ENCODE results near the gene GTF2F2.

Gene GTF2F2

GRCh38 chr13:45138282-45138681 lies 18.0 kb downstream of the GTF2F2 start:
- DNase-seq (ENCODE audit: extremely low spot score), result no peak
- CTCF ChIA-PET, result no interaction called here
- POLR2A ChIA-PET, result no interaction called here
- no peak for TF ChIP-seq PKNOX1 (IDR thresholded peaks at IDR 0.05)
- no peak for TF ChIP-seq ARNT (IDR thresholded peaks at IDR 0.05)
- TF ChIP-seq FOXK2 (IDR thresholded peaks at IDR 0.05), result no peak
- TF ChIP-seq SP1 (IDR thresholded peaks at IDR 0.05), result no peak
- no peak for TF ChIP-seq SUZ12 (IDR thresholded peaks at IDR 0.05)
- no peak for TF ChIP-seq FOXA1 (IDR thresholded peaks at IDR 0.05)

DNA sequence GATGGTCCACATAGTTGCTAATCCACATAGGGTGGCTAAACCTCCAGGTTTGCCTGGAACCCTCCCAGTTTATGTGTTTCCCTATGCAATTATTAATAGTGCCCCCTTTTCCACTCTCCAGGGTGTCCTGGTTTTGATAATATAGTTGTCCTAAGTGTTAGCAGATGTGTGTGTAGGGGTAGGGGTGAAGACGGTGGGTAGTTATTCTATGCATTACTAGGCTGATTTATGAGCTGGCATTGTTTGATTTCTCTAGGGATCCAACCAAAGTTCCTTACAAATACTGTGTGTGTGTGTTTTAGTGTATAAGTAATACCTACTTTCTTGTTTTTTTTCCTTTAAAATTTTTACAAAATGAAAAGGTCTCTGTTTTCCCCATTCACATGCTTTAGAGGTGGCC lies 21.1 kb downstream of the GTF2F2 start:
- ChIA-PET CTCF (no interaction called here), POLR2A (no interaction called here)
- TF ChIP-seq FOXA1 (IDR thresholded peaks at IDR 0.05), result no peak
- TF ChIP-seq FOXM1 (IDR thresholded peaks at IDR 0.05; ENCODE audit: borderline replicate concordance), result no peak
- no peak for TF ChIP-seq ZNF384 (IDR thresholded peaks at IDR 0.05)
- no peak for TF ChIP-seq LEF1 (IDR thresholded peaks at IDR 0.05; ENCODE audit: borderline replicate concordance)
- no peak; the same call in 1 of the 2 replicates for TF ChIP-seq PKNOX1 (IDR thresholded peaks at IDR 0.05)
- TF ChIP-seq SP1 (IDR thresholded peaks at IDR 0.05), result no peak
- no peak for TF ChIP-seq BHLHE40 (IDR thresholded peaks at IDR 0.05; ENCODE audit: borderline replicate concordance)
- no peak for TF ChIP-seq TARDBP (IDR thresholded peaks at IDR 0.05)
- no peak for TF ChIP-seq FOXK2 (IDR thresholded peaks at IDR 0.05)
- TF ChIP-seq ARNT (IDR thresholded peaks at IDR 0.05), result no peak
- TF ChIP-seq NFRKB (IDR thresholded peaks at IDR 0.05), result no peak
- no peak for TF ChIP-seq HDGF (IDR thresholded peaks at IDR 0.05; ENCODE audit: borderline replicate concordance)
- no peak for TF ChIP-seq L3MBTL2 (conservative IDR thresholded peaks at IDR 0.05)
- no peak for TF ChIP-seq ELF4 (IDR thresholded peaks at IDR 0.05)
- TF ChIP-seq SUZ12 (IDR thresholded peaks at IDR 0.05), result no peak
- TF ChIP-seq CTBP1 (IDR thresholded peaks at IDR 0.05; ENCODE audit: borderline replicate concordance), result no peak
- DNase-seq (ENCODE audit: extremely low spot score), result no peak

DNA sequence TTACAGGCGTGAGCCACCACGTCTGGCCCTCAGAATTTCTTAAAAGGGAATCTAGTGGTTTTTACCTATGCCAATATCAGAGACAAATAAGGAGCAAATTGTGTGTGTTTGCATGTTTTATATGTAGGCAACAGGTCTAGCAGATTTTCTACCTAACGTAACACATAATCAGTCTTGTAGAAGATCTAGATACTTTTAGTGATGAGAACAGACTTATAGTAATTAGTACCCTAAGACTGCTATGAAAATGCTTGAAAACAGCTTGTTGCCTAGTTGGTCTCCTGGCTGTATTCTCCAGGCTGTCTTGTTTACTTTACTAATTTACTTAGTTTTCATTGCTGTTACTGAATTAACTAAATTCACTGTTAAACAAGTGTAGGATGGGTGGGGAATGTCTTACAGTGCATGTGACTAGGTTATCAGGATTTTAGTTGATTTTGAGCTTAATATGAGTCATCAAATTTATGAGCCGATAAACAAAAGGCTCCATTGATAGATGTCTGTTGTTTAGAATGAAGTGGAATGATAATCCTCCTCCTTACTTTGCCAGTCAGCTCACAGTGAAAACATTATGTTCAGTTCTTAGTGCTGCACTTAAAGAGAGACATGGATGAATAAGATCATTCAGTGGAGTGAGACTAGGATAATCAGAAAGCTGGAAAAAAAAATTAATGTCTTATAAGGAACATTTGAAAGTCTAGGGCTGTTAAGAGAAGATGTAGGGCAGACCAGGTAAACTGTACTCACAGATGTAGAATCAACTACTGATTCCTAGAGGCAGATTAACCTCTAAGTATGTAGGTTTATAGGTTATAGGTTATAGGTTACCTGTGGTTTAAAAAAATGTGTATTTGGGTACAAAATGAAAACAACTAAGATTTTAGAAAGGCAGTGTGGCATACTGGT lies 22.4 kb downstream of the GTF2F2 start:
- no peak for DNase-seq (ENCODE audit: extremely low spot score)
- POLR2A ChIA-PET, result no interaction called here
- no peak for TF ChIP-seq PKNOX1 (IDR thresholded peaks at IDR 0.05)
- no peak for TF ChIP-seq SP1 (IDR thresholded peaks at IDR 0.05)
- CTCF ChIA-PET, result interaction anchor here (0.6 kb wide), 1 partner anchor 55 kb away, joined by 6 read pairs; no protein-coding TSS in a partner anchor

DNA sequence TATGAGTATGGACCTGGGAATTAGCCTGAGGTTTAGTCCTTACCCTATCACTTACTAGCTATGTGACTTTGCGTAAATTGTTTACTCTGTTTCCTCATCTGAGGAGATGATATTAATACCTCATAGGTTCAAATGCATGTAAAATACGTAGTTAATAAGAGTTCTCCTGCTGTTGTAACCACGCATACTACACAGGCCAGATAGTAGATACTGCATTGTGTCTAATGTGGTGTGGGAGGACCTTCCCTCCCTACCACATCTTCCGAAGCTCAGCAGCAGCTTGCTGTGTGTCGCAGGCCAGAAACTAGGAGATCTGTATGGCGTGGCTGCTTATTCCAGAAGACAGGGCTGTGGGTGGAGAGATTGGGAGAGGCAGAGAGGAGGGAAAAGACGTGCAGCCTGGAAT lies 23.0 kb downstream of the GTF2F2 start:
- POLR2A ChIA-PET, result no interaction called here

DNA sequence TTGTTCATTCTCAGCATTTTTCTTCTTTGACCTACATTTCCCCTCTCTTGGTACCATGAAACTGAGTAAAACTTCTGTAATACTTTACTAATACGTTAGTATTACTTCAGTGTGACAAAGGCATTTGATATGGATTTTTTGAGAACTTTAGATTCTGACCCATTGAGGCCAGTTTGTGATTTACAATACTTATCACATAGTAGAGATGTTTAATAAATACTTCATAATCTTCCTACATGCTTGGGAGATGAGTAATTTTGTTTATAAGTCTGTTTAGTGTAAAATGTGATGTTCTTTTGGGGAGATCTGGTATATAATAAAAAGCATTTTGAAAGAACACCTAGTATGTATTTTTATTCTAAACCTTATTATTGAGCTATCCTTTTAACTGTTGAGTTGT lies 29.7 kb downstream of the GTF2F2 start:
- POLR2A ChIA-PET, result no interaction called here

More for the DNA sequence above, 23.0 kb downstream of the GTF2F2 start:
- no peak for DNase-seq (ENCODE audit: extremely low spot score)
- CTCF ChIA-PET, result interaction anchor here (0.6 kb wide), 1 partner anchor 56 kb away, joined by 6 read pairs; no protein-coding TSS in a partner anchor
- no peak for TF ChIP-seq FOXM1 (IDR thresholded peaks at IDR 0.05; ENCODE audit: borderline replicate concordance)
- TF ChIP-seq PKNOX1 (IDR thresholded peaks at IDR 0.05), result no peak
- TF ChIP-seq NFRKB (IDR thresholded peaks at IDR 0.05), result no peak
- no peak for TF ChIP-seq BHLHE40 (IDR thresholded peaks at IDR 0.05; ENCODE audit: borderline replicate concordance)
- no peak for TF ChIP-seq ARNT (IDR thresholded peaks at IDR 0.05)
- TF ChIP-seq FOXA1 (IDR thresholded peaks at IDR 0.05), result no peak
- TF ChIP-seq HDGF (IDR thresholded peaks at IDR 0.05; ENCODE audit: borderline replicate concordance), result no peak
- TF ChIP-seq L3MBTL2 (conservative IDR thresholded peaks at IDR 0.05), result no peak
- TF ChIP-seq ELF4 (IDR thresholded peaks at IDR 0.05), result no peak
- TF ChIP-seq FOXK2 (IDR thresholded peaks at IDR 0.05), result no peak
- TF ChIP-seq ZNF384 (IDR thresholded peaks at IDR 0.05), result no peak

More for the DNA sequence above, 29.7 kb downstream of the GTF2F2 start:
- TF ChIP-seq CTBP1 (IDR thresholded peaks at IDR 0.05; ENCODE audit: borderline replicate concordance), result no peak
- TF ChIP-seq FOXA1 (IDR thresholded peaks at IDR 0.05), result no peak
- TF ChIP-seq NFRKB (IDR thresholded peaks at IDR 0.05), result no peak
- TF ChIP-seq FOXK2 (IDR thresholded peaks at IDR 0.05), result no peak
- no peak for TF ChIP-seq ARNT (IDR thresholded peaks at IDR 0.05)
- no peak for TF ChIP-seq SUZ12 (IDR thresholded peaks at IDR 0.05)
- TF ChIP-seq BHLHE40 (IDR thresholded peaks at IDR 0.05; ENCODE audit: borderline replicate concordance), result no peak
- DNase-seq (ENCODE audit: extremely low spot score), result no peak
- CTCF ChIA-PET, result no interaction called here

Measured in HEK293T (cell line).